GM23338 (cell line): ENCODE measurements around the gene TAF8. TPM values are rescaled to one million over a fixed set of nuclear protein-coding genes. Genes with fewer than 3 reads are reported as not detected.
A peak's percentile ranks its signal among the peaks of the same experiment; 100 is the strongest.

ENCODE experiments used
- ATAC-seq: fragments of 200-7000 bp; cut with Tn5 transposase; 3 replicates; pipeline ENCODE4 v1.9.1; 2020
- DNase-seq: peaks from one replicate; pipeline ENCODE4 v3.0.0-alpha.2; 2015; ENCODE audit warnings: low spot score
- H2AFZ ChIP-seq: fragments of 200-600 bp; sonication (generic); 2 replicates; pipeline ENCODE4 v1.8.0; 2016; ENCODE audit warnings: antibody characterized with exemption, mild to moderate bottlenecking, moderate library complexity
- H3F3A ChIP-seq: fragments of 200-600 bp; sonication (generic); replicated peaks from 2 replicates; pipeline ENCODE4 v1.8.0; 2017; ENCODE audit warnings: antibody characterized with exemption, mixed run types, low read depth
- H3K27ac ChIP-seq: fragments of 200-600 bp; sonication (generic); 2 replicates; pipeline ENCODE4 v1.6.1; 2016; ENCODE audit warnings: low read depth
- H3K27me3 ChIP-seq: fragments of 200-600 bp; sonication (generic); 2 replicates; pipeline ENCODE4 v1.8.0; 2016; ENCODE audit warnings: mild to moderate bottlenecking, mixed run types, moderate library complexity; ENCODE audit not compliant: insufficient read depth
- H3K36me3 ChIP-seq: fragments of 200-600 bp; sonication (generic); 2 replicates; pipeline ENCODE4 v1.8.0; 2016; ENCODE audit warnings: mild to moderate bottlenecking; ENCODE audit not compliant: insufficient read depth
- H3K4me1 ChIP-seq: fragments of 200-600 bp; sonication (generic); 2 replicates; pipeline ENCODE4 v1.8.0; 2016; ENCODE audit warnings: mild to moderate bottlenecking, moderate library complexity; ENCODE audit not compliant: insufficient read depth
- H3K4me2 ChIP-seq: fragments of 200-600 bp; sonication (generic); 2 replicates; pipeline ENCODE4 v1.7.1; 2017; ENCODE audit warnings: mixed run types
- H3K4me3 ChIP-seq: fragments of 200-600 bp; sonication (generic); 2 replicates; pipeline ENCODE4 v1.6.1; 2016; ENCODE audit warnings: mixed run types
- H3K79me2 ChIP-seq: fragments of 200-600 bp; sonication (generic); replicated peaks from 2 replicates; pipeline ENCODE4 v1.8.0; 2017; ENCODE audit warnings: mild to moderate bottlenecking; ENCODE audit not compliant: insufficient read depth
- H3K9me2 ChIP-seq: fragments of 200-600 bp; sonication (generic); 2 replicates; pipeline ENCODE4 v1.8.0; 2017; ENCODE audit not compliant: insufficient read depth
- H4K20me1 ChIP-seq: fragments of 200-600 bp; sonication (generic); replicated peaks from 2 replicates; pipeline ENCODE4 v1.8.0; 2017; ENCODE audit warnings: mild to moderate bottlenecking; ENCODE audit not compliant: insufficient read depth
- H3K27ac Mint-ChIP-seq: 2 replicates; pipeline ENCODE4 v1.8.0; 2020; ENCODE audit warnings: inconsistent platforms, mild to moderate bottlenecking, moderate library complexity, mixed read lengths
- H3K27me3 Mint-ChIP-seq: 3 replicates; pipeline ENCODE4 v1.8.0; 2022; ENCODE audit warnings: low read depth, mild to moderate bottlenecking, moderate library complexity, mixed read lengths, inconsistent platforms; ENCODE audit not compliant: insufficient read depth, poor library complexity
- H3K36me3 Mint-ChIP-seq: 3 replicates; pipeline ENCODE4 v1.8.0; 2021; ENCODE audit warnings: low read depth, mild to moderate bottlenecking, inconsistent platforms, moderate library complexity, mixed read lengths
- H3K4me1 Mint-ChIP-seq: 3 replicates; pipeline ENCODE4 v1.8.0; 2020; ENCODE audit warnings: mild to moderate bottlenecking, inconsistent platforms, mixed read lengths
- H3K4me3 Mint-ChIP-seq: 3 replicates; pipeline ENCODE4 v1.8.0; 2021; ENCODE audit warnings: moderate library complexity, mild to moderate bottlenecking, inconsistent platforms, mixed read lengths
- H3K9me3 Mint-ChIP-seq: 3 replicates; pipeline ENCODE4 v1.8.0; 2020; ENCODE audit warnings: moderate library complexity, mild to moderate bottlenecking, inconsistent platforms, mixed read lengths
- CREB1 ChIP-seq: fragments of 250-450 bp; sonication (Bioruptor Pico); IDR thresholded peaks from 2 replicates; pipeline ENCODE4 v1.5.0; 2020; ENCODE audit warnings: low read depth, mild to moderate bottlenecking, moderate library complexity
- EZH2phosphoT487 ChIP-seq: fragments of 200-600 bp; sonication (generic); IDR thresholded peaks from one replicate; pipeline ENCODE4 v1.8.1; 2018; ENCODE audit warnings: antibody characterized with exemption; ENCODE audit not compliant: unreplicated experiment
- JUNB ChIP-seq: IDR thresholded peaks from one replicate; pipeline ENCODE4 v1.6.1; 2016; ENCODE audit warnings: antibody characterized with exemption; ENCODE audit not compliant: unreplicated experiment
- NANOG ChIP-seq: IDR thresholded peaks from 2 replicates; pipeline ENCODE4 v1.6.1; 2016; ENCODE audit warnings: antibody characterized with exemption, borderline replicate concordance
- POLR2AphosphoS5 ChIP-seq: IDR thresholded peaks from 2 replicates; pipeline ENCODE4 v1.6.1; 2016; ENCODE audit warnings: antibody characterized with exemption, low read depth
- REST ChIP-seq: IDR thresholded peaks from one replicate; pipeline ENCODE4 v1.6.1; 2018; ENCODE audit warnings: antibody characterized with exemption; ENCODE audit not compliant: unreplicated experiment
- STAT1 ChIP-seq: IDR thresholded peaks from one replicate; pipeline ENCODE4 v1.6.1; 2016; ENCODE audit warnings: antibody characterized with exemption; ENCODE audit not compliant: unreplicated experiment
- ZNF114 ChIP-seq: fragments of 250-450 bp; sonication (Bioruptor Pico); IDR thresholded peaks from 2 replicates; pipeline ENCODE4 v1.5.0; 2020; ENCODE audit warnings: mild to moderate bottlenecking, moderate library complexity
- ZNF331 ChIP-seq: fragments of 250-450 bp; sonication (Bioruptor Pico); IDR thresholded peaks from 2 replicates; pipeline ENCODE4 v1.5.0; 2020; ENCODE audit warnings: low read depth, mild to moderate bottlenecking, moderate library complexity
- polyA plus RNA-seq: library from polyadenylated mRNA; unstranded; fragments of >200 nt; fragmentation: Nextera tagmentation; extraction: Ambion mirVana; gene quantifications from 2 replicates; pipeline ENCODE4 v1.2.1, GENCODE V29; 2016
- total RNA-seq: library from RNA; depleted of rRNA; stranded (reverse); fragments of >200 nt; shearing (Covaris generic); gene quantifications from 2 replicates; pipeline ENCODE4 v1.2.3, GENCODE V29; 2014

The TAF8 gene
- total and polyA plus RNA-seq, 2 experiments from 2014 or later: 18.7 to 30.6 TPM

- TF ChIP-seq REST: no peak
- no peak for TF ChIP-seq ZNF114
- no peak for TF ChIP-seq JUNB
- TF ChIP-seq ZNF331 (CRISPR knock-in tag): no peak
These were observed 78.4 kb downstream of the TAF8 start (continued) for GRCh38 chr6:42128460-42129359.

DNA sequence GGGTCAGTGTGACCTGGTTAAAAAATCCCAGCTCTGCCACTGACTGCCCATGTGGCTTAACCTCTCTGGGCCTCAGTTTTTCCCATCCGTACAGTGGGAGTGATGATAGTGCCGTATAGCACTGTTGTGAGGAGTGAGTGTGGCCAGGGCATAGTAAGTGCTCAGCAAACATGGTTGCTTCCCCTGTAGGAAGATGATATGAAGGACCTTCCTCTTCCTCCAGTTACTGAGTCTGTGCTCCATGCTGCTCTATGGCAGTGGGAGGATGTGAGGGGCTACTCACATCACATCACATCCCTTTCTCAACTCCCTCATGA is 79.0 kb downstream of the TAF8 start:
- peaks cover 17% of the 10 kb centered on the region for H3K4me1 Mint-ChIP-seq
- TF ChIP-seq ZNF114: no peak
- H3K9me2 ChIP-seq: no peaks in the 10 kb centered on the region
- no peaks in the 10 kb centered on the region for H3K27me3 ChIP-seq
- H3K4me1 ChIP-seq: peaks cover 9% of the 10 kb centered on the region; the same call in 1 of the 2 replicates
- ATAC-seq: no peak
- H3K4me3 Mint-ChIP-seq: no peak overlapping the region
- H3F3A ChIP-seq: peaks cover 2% of the 10 kb centered on the region; the same call in 1 of the 2 replicates
- H2AFZ ChIP-seq: no peak overlapping the region
- H3K27ac ChIP-seq: no peak overlapping the region
- peaks cover 84% of the 10 kb centered on the region for H3K36me3 Mint-ChIP-seq
- no peak overlapping the region for H3K4me3 ChIP-seq
- peaks cover 38% of the 10 kb centered on the region for H4K20me1 ChIP-seq
- no peak overlapping the region for H3K4me2 ChIP-seq
- peaks cover 32% of the 10 kb centered on the region for H3K36me3 ChIP-seq
- no peak overlapping the region; the same call in 1 of the 2 replicates for H3K27ac Mint-ChIP-seq
- no peaks in the 10 kb centered on the region for H3K9me3 Mint-ChIP-seq
- H3K79me2 ChIP-seq: peaks cover 40% of the 10 kb centered on the region
- peaks cover 6% of the 10 kb centered on the region for H3K27me3 Mint-ChIP-seq
- DNase-seq: no peak

- no peak overlapping the region for H2AFZ ChIP-seq
- no peak for DNase-seq
- H3F3A ChIP-seq: 0 out of 2 replicates have a peak, but pooled peaks cover 2% of the 10 kb centered on the region
These were observed 81.2 kb downstream of the TAF8 start for GRCh38 chr6:42131531-42131930.

More at GRCh38 chr6:42131531-42131930, 81.2 kb downstream of the TAF8 start:
- H4K20me1 ChIP-seq: peaks cover 44% of the 10 kb centered on the region
- peaks cover 29% of the 10 kb centered on the region for H3K4me1 ChIP-seq
- TF ChIP-seq STAT1 (no peak), ZNF331 (CRISPR knock-in tag) (no peak), EZH2phosphoT487 (no peak), NANOG (no peak), REST (no peak), ZNF114 (no peak), POLR2AphosphoS5 (no peak), CREB1 (no peak)
- Mint-ChIP-seq H3K9me3 (no peaks in the 10 kb centered on the region), H3K27ac (peak overlapping the region; percentile 70; the same call in 1 of the 2 replicates), H3K27me3 (peaks cover 7% of the 10 kb centered on the region), H3K4me1 (peaks cover 32% of the 10 kb centered on the region), H3K36me3 (peaks cover 69% of the 10 kb centered on the region), H3K4me3 (no peak overlapping the region)
- no peaks in the 10 kb centered on the region for H3K9me2 ChIP-seq
- peaks cover 61% of the 10 kb centered on the region for H3K79me2 ChIP-seq
- no peak overlapping the region for H3K27ac ChIP-seq
- no peaks in the 10 kb centered on the region for H3K27me3 ChIP-seq
- ATAC-seq: no peak
- peaks cover 25% of the 10 kb centered on the region for H3K36me3 ChIP-seq
- no peak overlapping the region for H3K4me3 ChIP-seq
- H3K4me2 ChIP-seq: no peak overlapping the region
